Body of pancreas (tissue), 4 donors: ENCODE data around the gene FOXR2.

ENCODE experiments used
- CTCF ChIP-seq, 7 experiments: fragments of 450-650 bp in 4 of 7; fragments of 200-600 bp in 3 of 7; sonication (generic) in 3 of 7; IDR thresholded peaks; one replicate each; pipeline ENCODE4 v1.5.1; 2016 to 2019; ENCODE audit warnings: antibody characterized with exemption in 7 of 7
- POLR2A ChIP-seq, 3 donors: fragments of 450-650 bp; IDR thresholded peaks; one replicate each; pipeline ENCODE4 v1.6.1; 2016; ENCODE audit warnings: antibody characterized with exemption in 3 of 3, mild to moderate bottlenecking in 2 of 3

DNA sequence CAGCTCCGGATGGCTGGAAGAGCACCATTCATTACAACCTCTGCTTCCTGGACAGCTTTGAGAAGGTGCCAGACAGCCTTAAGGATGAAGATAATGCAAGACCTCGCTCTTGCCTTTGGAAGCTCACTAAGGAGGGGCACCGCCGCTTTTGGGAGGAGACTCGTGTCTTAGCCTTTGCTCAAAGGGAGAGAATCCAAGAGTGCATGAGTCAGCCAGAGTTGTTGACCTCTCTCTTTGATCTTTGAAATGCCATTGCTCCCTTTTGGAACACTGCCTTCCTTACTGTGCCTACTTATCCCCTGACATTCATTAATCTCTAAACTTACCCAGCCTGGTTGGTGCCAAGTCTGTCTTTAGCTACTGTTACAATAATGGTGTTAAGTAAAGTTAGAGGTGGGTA lies 1.2 kb downstream of the FOXR2 start:
- no peak for TF ChIP-seq CTCF (IDR thresholded peaks at IDR 0.05)
- no peak for TF ChIP-seq POLR2A (IDR thresholded peaks at IDR 0.05)
